Esophagus squamous epithelium (tissue), 5 donors: ENCODE results near the gene GALC. TPM values are rescaled to one million over a fixed set of nuclear protein-coding genes. Genes with fewer than 3 reads are reported as not detected.

Experiments used
- DNase-seq: peaks from one replicate; lab custom pipeline; 2025; lab: John Stamatoyannopoulos, UW
- H3K27ac ChIP-seq, 4 donors: fragments of 200-600 bp; sonication (generic); one replicate each; pipeline ENCODE4 v1.5.1; 2016 to 2019; ENCODE audit warnings: mild to moderate bottlenecking in 1 of 4
- H3K27me3 ChIP-seq, 4 donors: fragments of 200-600 bp; sonication (generic); 1 replicate in 3 of 4; 2 replicates in 1 of 4; pipeline versions ENCODE4 v1.5.1 to v1.6.0; 2017 to 2021; ENCODE audit warnings: antibody characterized with exemption in 1 of 4
- H3K36me3 ChIP-seq, 3 donors: fragments of 200-600 bp; sonication (generic); one replicate each; pipeline ENCODE4 v1.5.1; 2016 to 2019
- H3K4me1 ChIP-seq, 3 donors: fragments of 200-600 bp; sonication (generic); one replicate each; pipeline ENCODE4 v1.5.1; 2017 to 2019
- H3K4me3 ChIP-seq, 4 donors: fragments of 200-600 bp; sonication (generic); 1 replicate in 3 of 4; 2 replicates in 1 of 4; pipeline ENCODE4 v1.5.1; 2016 to 2019; ENCODE audit warnings: mild to moderate bottlenecking in 2 of 4, moderate library complexity in 1 of 4
- H3K9me3 ChIP-seq, 3 donors: fragments of 200-600 bp; sonication (generic); one replicate each; pipeline ENCODE4 v1.5.1; 2016 to 2019
- POLR2A ChIP-seq, 4 donors: fragments of 450-650 bp; IDR thresholded peaks; one replicate each; pipeline ENCODE4 v1.6.1; 2017; ENCODE audit warnings: antibody characterized with exemption in 4 of 4, mild to moderate bottlenecking in 4 of 4, moderate library complexity in 3 of 4
- WGBS, 2 donors: methylation state at CpG; one replicate each; pipeline ENCODE4 v1.1.5; 2018; 5-methylcytosine and 5-hydroxymethylcytosine counted together
- intact Hi-C: fragments of 100-400 bp; cut with DNase I; formaldehyde crosslinking; loops from one replicate; pipeline ENCODE4 v1.15.0; 2022
- total RNA-seq, 4 donors: library from RNA; depleted of rRNA; stranded (reverse); fragments of >200 nt; gene quantifications; one replicate each; pipeline ENCODE4 v1.1.0, GENCODE V29; 2016
- TF ChIP-seq, protein P1 (sequence below), 6 experiments: fragments of 450-650 bp in 4 of 6; fragments of 200-600 bp in 2 of 6; sonication (generic) in 2 of 6; IDR thresholded peaks; one replicate each; pipeline ENCODE4 v1.5.1; 2016 to 2019; ENCODE audit warnings: antibody characterized with exemption in 6 of 6, mild to moderate bottlenecking in 4 of 6, moderate library complexity in 4 of 6
- donor health status: DM: yes; HTN: yes; CAD: no.

GALC gene
- total RNA-seq, 4 donors from 2014 or later: 3.4 to 15.8 (median 10.8) TPM

DNA sequence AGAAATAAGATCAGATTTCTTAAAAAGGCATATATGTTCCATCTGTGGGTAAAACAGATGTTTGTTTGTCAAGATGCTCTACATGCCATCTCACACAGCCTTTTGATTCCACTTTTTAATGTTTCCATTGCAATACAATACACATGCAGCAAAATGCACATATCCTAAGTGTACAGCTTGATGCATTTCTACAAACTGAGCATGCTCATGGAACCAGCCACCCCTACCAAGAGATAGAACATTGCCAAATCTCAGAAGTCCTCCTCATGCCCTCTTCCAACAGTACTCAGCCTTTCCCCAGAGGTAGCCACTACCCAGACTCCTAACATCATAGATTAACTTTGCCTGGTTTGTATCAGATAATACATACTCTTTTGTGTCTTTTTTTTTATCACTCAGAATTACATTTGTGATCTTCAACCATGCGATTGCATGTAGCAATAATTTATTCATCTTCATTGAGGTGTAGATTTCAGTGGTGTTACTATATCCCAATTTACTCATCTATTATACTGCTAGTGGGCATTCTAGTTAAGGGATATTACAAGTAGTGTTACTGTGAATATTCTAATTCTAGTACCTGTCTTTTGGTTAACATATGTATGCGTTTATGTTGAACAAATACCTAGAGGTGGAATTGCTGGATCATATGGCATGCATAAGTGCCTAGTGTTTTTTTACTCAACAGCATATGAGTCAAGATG lies 15.2 kb upstream of the GALC start:
- intact Hi-C loops: no loop called here
- Histone ChIP-seq H3K27me3 (no peaks in the 10 kb centered on the region), H3K4me3 (no peak overlapping the region), H3K27ac (no peak overlapping the region), H3K9me3 (no peaks in the 10 kb centered on the region), H3K4me1 (no peaks in the 10 kb centered on the region), H3K36me3 (no peaks in the 10 kb centered on the region)
- 87 to 91% methylated on average over 2 of the region's 2 CpGs for WGBS, 2 donors
- TF ChIP-seq, protein P1, sequence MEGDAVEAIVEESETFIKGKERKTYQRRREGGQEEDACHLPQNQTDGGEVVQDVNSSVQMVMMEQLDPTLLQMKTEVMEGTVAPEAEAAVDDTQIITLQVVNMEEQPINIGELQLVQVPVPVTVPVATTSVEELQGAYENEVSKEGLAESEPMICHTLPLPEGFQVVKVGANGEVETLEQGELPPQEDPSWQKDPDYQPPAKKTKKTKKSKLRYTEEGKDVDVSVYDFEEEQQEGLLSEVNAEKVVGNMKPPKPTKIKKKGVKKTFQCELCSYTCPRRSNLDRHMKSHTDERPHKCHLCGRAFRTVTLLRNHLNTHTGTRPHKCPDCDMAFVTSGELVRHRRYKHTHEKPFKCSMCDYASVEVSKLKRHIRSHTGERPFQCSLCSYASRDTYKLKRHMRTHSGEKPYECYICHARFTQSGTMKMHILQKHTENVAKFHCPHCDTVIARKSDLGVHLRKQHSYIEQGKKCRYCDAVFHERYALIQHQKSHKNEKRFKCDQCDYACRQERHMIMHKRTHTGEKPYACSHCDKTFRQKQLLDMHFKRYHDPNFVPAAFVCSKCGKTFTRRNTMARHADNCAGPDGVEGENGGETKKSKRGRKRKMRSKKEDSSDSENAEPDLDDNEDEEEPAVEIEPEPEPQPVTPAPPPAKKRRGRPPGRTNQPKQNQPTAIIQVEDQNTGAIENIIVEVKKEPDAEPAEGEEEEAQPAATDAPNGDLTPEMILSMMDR (IDR thresholded peaks at IDR 0.05): no peak
- no peak for TF ChIP-seq POLR2A (IDR thresholded peaks at IDR 0.05)
- DNase-seq: no peak

DNA sequence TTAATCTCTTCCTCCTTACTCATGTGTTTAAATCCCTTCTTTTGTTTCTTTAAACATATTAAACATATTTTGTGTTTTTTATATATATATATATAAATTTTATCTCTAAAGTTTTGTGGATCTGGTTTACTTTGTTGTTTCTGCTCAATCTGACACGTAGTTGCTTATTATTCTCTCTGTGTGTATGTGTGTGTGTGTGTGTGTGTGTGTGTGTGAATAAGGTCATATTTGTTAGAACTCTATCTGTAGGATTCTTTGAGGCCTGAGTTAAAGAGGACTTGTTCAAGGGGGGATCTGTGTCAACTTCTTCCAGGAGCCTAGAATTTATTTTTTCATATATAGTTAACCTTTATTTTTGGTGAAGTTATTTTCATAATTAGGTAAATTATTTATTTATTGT lies 14.6 kb upstream of the GALC start:
- Histone ChIP-seq H3K27me3 (no peaks in the 10 kb centered on the region), H3K27ac (no peak overlapping the region), H3K4me3 (no peak overlapping the region), H3K36me3 (no peaks in the 10 kb centered on the region), H3K4me1 (no peaks in the 10 kb centered on the region), H3K9me3 (no peaks in the 10 kb centered on the region)
- no peak for TF ChIP-seq POLR2A (IDR thresholded peaks at IDR 0.05)
- TF ChIP-seq, protein P1 (IDR thresholded peaks at IDR 0.05): no peak
- DNase-seq: no peak
- intact Hi-C loops: no loop called here
- 43 to 50% methylated on average over 1 of the region's 1 CpG for WGBS, 2 donors

DNA sequence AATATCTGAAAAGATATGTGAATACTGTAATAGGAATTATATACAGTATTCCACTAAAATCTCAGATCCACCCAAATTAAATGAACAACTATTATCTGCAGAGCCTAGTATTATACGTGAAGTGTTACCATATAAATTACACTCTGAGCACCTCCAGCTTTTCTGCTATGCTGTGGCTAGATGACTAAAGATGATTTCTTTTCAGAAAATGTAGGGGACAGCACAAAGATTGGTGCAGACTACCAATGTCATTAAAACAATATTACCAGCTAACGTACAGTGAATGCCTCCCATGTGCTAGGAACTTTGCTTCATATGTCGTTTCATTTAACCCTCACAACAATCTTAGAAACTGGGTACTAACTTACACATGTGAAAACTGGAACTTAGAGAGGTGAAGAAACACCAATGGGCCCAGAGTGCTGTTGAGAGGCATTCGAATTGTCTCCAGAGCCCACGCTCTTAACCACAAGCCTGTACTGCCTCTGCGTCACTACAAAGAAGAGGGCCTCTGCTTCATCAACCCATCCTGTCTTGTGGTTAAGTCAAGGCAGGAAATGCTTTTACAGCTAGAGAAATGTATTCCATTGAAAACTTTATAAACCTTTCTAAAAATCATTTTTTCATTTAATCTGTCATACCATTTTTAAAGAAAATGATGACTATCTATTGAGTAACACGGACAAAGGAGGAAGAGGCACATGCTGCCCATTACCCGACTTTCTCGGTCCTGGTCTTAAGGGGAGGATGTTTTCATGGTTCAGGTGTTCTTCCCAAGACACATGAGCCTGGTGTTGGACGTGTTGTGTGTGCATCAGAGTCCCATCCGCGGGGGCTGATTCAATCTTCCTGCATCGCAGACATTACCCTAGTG lies 13.2 kb upstream of the GALC start:
- intact Hi-C loops: no loop called here
- no peaks in the 10 kb centered on the region for H3K27me3 ChIP-seq
- H3K27ac ChIP-seq: peak overlapping the region in 3 of 4 donors; percentile 48 to 79 (median 69)
- 71 to 81% methylated on average over 13 of the region's 13 CpGs for WGBS, 2 donors
- H3K4me1 ChIP-seq: no peaks in the 10 kb centered on the region
- TF ChIP-seq, protein P1 (IDR thresholded peaks at IDR 0.05): no peak
- TF ChIP-seq POLR2A (IDR thresholded peaks at IDR 0.05): peak in 1 of 4 donors; percentile 57
- no peaks in the 10 kb centered on the region for H3K9me3 ChIP-seq
- no peak for DNase-seq
- peak overlapping the region in 2 of 4 donors; percentile 23 to 37 for H3K4me3 ChIP-seq
- H3K36me3 ChIP-seq: no peaks in the 10 kb centered on the region

DNA sequence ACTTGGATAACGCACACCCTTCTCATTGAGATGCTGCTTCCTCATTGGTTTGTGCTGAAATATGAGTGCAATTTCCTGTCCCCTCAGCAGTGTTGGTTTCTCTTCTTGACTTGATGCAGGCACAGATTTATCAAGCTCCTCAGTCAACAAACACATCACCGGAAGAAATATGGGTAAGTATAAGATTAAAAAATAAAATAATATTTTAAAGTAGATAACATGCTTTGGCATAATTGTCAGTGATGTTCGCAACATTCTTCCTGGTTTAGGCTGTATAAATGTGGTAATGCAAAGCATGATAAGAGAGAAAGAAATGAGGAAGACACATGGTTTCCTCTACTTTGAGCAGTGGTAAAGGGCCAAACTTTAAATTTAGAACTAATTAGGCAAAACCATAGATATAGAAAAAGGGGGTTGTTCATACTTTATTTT lies 12.1 kb upstream of the GALC start, which contains the start of gene GPR65:
GPR65 (plus strand) TSS at position 86 of the 432 bp plus-strand sequence. CDS start 5,713 bp downstream, outside the sequence.
- intact Hi-C loops: no loop called here
- peak within 1 kb of the TSS; percentile 31 to 79 (median 60) for H3K27ac ChIP-seq
- peak within 1 kb of the TSS in 3 of 4 donors; percentile 11 to 37 (median 15) for H3K4me3 ChIP-seq
- no peaks in the 10 kb centered on the region for H3K27me3 ChIP-seq
- peak in 2 of 4 donors; percentile 39 to 64 for TF ChIP-seq POLR2A (IDR thresholded peaks at IDR 0.05)
- TF ChIP-seq, protein P1 (IDR thresholded peaks at IDR 0.05): no peak
- WGBS, 2 donors: 38 to 49% methylated on average over 3 of the region's 3 CpGs
- H3K36me3 ChIP-seq: no peaks in the 10 kb centered on the region
- DNase-seq: no peak
- no peaks in the 10 kb centered on the region for H3K9me3 ChIP-seq
- H3K4me1 ChIP-seq: no peaks in the 10 kb centered on the region
